Ramos (cell line): ENCODE results near the gene NFATC2.

ENCODE experiments used
- in situ Hi-C: fragments of 300-500 bp; cut with MboI; formaldehyde crosslinking; loops from one replicate; pipeline ENCODE4 v1.14.3; 2022; ENCODE audit warnings: low sequenced_read_pairs; ENCODE audit not compliant: unreplicated experiment

NFATC2 gene

GRCh38 chr20:51525241-51526105 is 17.0 kb downstream of the NFATC2 start:
- in situ Hi-C loops = loop anchor here (25.0 kb wide), 1 partner anchor 713 kb away; no protein-coding TSS in a partner anchor

- in situ Hi-C loops = no loop called here
Measured at GRCh38 chr20:51523276-51524013, 19.1 kb downstream of the NFATC2 start.

DNA sequence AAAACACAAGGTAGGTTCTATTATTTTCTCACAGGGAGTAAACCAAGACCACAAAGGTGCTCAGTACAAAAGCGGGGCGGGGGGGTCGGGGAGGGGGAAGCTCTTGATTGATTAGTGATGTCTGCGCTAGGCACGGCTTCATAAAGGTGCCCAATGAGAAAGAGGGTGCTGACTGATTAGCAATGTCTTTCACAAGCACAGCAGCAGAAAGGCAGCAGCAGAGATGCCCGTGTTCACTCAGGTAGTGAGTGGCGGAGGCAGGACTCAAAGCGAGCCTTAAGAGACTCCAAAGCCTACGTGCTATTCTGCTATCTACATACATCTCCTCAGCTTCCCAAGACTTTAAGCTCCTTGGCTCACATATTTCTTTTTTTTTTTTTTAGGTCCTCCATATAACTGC is 20.3 kb downstream of the NFATC2 start:
- in situ Hi-C loops = no loop called here

DNA sequence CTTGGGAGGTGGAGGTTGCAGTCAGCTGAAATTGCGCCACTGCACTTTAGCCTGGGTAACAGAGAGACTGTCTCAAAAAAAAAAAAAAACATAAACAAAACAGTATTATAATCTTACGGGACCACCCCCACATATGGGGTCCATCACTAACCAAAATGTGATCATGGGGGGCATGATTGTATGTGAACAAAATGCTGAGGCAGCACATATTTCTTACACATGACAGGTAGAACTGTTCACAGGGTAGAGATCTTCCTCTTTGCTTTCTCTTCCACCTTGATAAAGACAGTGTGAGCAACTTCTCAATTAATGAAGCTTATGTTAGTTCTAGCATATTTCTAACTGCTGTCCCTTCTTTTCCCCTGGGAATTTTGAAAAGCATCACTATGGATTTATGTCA is 24.7 kb downstream of the NFATC2 start:
- in situ Hi-C loops = no loop called here

GRCh38 chr20:51516855-51517254 is 25.7 kb downstream of the NFATC2 start:
- in situ Hi-C loops = no loop called here

DNA sequence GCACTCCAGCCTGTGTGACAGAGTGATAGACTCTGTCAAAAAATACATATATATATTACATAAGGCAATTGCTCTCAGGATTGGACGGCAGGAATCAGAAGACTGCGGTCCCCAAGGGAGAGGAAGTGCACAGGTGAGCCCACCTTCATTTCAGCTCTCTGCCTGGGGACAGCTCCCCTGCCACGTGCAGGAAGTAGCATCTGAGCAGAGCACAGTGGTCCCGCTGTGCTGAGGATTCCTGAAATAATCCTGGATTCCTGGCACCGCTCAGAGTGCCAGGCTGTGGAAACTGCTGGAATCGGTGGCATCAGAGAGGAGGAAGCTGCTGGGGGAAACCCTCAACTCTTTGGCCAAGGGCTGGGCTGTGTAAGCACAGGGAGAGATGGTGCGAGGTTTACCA is 27.7 kb downstream of the NFATC2 start:
- in situ Hi-C loops = no loop called here

DNA sequence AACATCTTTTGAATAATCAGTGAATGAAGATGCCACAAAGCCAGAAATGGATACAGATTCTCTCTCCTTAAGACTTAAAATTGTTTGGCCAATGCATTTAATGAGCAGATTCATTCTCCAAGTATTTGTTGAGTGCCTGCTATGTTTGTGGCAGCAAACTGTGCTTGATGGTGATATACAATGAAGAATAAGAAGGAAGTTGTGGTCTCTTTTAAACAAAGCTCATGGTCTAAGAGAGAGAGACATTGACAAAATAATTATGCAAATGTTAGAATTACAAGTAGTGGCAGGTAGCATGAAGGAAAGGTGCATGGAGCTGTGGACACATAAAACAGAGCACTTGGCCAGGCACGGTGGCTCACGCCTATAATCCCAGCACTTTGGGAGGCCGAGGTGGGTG is 28.3 kb downstream of the NFATC2 start:
- in situ Hi-C loops = no loop called here

GRCh38 chr20:51513545-51513944 is 29.0 kb downstream of the NFATC2 start:
- in situ Hi-C loops = no loop called here

DNA sequence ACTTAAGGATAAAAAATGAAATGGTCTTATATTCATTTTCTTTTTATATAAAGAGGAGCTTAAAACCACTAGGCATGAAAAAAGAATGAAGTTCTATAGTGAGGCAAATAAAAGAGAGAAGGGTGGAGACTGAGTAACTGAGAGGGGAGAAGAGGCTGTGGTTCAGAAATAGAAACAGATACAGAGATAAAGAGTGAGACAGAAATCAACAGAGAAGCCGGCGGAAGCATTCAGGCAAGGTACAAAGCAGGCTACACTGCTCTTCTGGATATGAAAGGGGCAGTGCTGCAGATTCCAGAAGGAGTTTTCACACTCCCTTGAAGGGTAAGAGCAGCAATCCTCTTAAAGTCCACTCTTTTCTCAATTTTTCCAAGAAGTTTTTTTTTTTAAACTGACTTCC is 29.9 kb downstream of the NFATC2 start:
- in situ Hi-C loops = no loop called here

GRCh38 chr20:51511861-51512619 is 30.5 kb downstream of the NFATC2 start:
- in situ Hi-C loops = no loop called here

- in situ Hi-C loops = no loop called here
Measured at GRCh38 chr20:51510936-51511605, 31.4 kb downstream of the NFATC2 start.

DNA sequence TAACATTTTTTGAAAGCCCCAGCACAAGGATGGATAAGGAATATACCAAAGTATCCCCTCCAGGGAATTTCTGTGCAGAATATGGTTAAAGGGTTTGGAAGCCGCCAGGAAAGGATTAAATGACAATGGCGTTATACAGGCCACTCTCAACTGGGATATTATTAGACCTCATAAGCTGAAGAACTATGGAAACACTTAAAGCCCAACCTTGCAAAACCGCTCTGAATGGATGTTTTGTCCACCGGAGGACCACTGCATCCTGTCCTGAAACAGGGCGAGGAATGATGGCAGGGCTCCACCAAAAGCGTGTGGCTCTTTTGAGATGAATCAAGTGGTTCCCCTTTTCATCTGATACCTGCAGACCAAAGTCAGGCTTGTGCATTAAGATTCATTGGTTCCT is 32.4 kb downstream of the NFATC2 start:
- in situ Hi-C loops = no loop called here

GRCh38 chr20:51509208-51509607 is 33.3 kb downstream of the NFATC2 start:
- in situ Hi-C loops = no loop called here

- in situ Hi-C loops = no loop called here
Measured at GRCh38 chr20:51508780-51509179, 33.7 kb downstream of the NFATC2 start.

DNA sequence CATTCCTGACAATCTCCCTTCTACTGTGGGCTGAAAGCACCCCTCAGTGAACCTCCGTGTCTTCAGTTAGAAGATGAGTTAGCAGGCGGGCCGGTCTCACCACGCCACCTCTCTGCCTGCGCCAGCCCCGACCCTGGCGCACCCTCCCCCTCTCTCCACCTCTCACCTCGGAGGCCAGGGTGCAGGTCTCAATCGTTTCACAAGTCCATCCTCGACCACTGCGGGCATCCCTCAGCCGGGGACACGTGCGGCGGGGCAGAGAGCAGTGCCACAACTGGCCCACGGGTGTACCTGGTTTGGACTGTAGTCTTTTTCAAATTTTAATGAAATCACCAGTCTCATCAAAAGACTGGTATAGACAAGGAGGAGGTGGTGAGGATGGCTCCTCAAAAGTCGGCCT is 34.4 kb downstream of the NFATC2 start:
- in situ Hi-C loops = no loop called here

DNA sequence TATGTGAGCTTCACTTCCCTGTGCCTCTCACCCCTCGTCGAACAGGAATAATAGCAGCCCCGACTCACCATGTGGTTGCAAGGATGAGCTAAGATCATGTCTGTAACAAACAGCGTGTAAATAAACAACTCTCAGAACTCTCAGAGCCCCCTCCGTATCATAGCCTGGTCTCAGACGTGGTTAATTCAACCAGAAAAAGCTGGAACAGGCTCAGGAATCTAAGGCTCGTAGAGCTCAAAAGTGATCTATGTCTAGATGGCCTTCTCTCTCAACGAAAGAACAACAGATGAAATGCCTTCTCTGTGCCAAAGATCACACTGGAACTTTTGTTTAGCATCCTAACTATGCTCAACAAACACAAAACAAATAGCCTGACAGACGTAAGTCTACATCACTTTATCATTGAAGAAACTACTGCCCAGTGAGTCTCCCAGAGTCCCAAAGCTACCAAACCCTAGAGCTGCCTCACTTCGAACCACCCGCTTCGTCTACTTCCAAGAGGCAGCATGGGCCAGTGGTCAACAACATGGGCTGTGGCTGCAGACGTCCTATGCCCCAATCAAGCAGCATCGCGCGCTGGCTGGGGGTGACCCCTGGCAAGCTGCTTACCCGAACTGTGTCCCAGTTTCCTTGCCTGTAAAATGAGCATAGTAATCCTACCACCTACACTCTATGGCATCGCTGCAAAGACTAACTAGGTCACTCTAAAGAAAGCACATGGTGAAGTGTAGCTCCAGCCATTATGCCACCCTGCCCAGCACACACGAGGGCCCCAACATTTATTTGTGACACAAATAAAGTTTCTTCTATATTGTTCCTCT is 35.1 kb downstream of the NFATC2 start:
- in situ Hi-C loops = no loop called here

GRCh38 chr20:51506527-51507215 is 35.8 kb downstream of the NFATC2 start:
- in situ Hi-C loops = no loop called here

- in situ Hi-C loops = no loop called here
Measured at GRCh38 chr20:51505566-51505965, 37.0 kb downstream of the NFATC2 start.

DNA sequence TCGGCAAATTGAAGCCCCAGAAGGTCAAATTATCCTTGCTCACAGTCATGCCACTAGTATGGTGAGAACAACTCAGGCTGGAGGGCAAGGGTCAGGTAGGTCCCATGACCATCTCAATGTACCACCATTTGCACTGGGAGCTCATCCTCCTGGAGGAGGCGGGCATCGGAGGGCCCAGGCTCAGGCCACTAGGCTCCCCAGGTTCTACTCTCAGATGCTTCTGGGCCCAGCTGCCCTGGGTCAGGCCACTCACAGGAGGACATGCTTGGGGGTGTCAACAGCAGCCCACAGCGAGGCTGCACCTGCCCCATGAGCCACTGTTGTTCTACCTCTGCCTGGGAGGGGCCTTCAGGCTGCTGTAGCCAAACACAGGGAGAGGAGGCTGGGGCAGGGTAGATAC is 39.1 kb downstream of the NFATC2 start:
- in situ Hi-C loops = no loop called here
